Cardiac muscle cell (in vitro differentiated cells and primary cell): Measurements from ENCODE around the gene SORD. TPM values are rescaled to one million over a fixed set of nuclear protein-coding genes. Genes with fewer than 3 reads are reported as not detected.
"Not testable (repeated sequence)": the region's sequence is repeated elsewhere in the genome, so short reads cannot be mapped to it uniquely, and the experiment has no call there.

Experiments used
- DNase-seq, 2 donors: peaks; one replicate each; pipeline versions ENCODE4 v3.0.0 to v3.0.0-alpha.2; 2010 to 2017; ENCODE audit warnings: low read depth in 1 of 2, low spot score in 1 of 2
- H3K27ac ChIP-seq: fragments of 200-600 bp; sonication (generic); 2 replicates; pipeline ENCODE4 v1.5.1; 2016
- H3K27me3 ChIP-seq: fragments of 200-600 bp; sonication (generic); 2 replicates; pipeline ENCODE4 v1.6.0; 2016; ENCODE audit warnings: control low read depth
- H3K36me3 ChIP-seq: fragments of 200-600 bp; sonication (generic); 2 replicates; pipeline ENCODE4 v1.5.1; 2016; ENCODE audit warnings: control low read depth
- H3K4me1 ChIP-seq: fragments of 200-600 bp; sonication (generic); 2 replicates; pipeline ENCODE4 v1.8.1; 2017; ENCODE audit warnings: low read depth, mild to moderate bottlenecking, mixed run types
- H3K4me3 ChIP-seq: fragments of 200-600 bp; sonication (generic); 2 replicates; pipeline ENCODE4 v1.5.1; 2016; ENCODE audit warnings: mild to moderate bottlenecking
- H3K9me3 ChIP-seq: fragments of 200-600 bp; sonication (generic); 2 replicates; pipeline ENCODE4 v1.5.1; 2017; ENCODE audit warnings: low read depth, mild to moderate bottlenecking, control low read depth
- polyA plus RNA-seq: library from polyadenylated mRNA; unstranded; fragments of >200 nt; fragmentation: Nextera tagmentation; extraction: Ambion mirVana; gene quantifications from 2 replicates; pipeline ENCODE4 v1.2.1, GENCODE V29; 2016
- total RNA-seq: library from RNA; depleted of rRNA; stranded (reverse); fragments of >200 nt; gene quantifications from 2 replicates; pipeline ENCODE4 v1.2.3, GENCODE V29; 2016
- TF ChIP-seq, protein P1 (sequence below): IDR thresholded peaks from 2 replicates; pipeline ENCODE4 v1.5.1; 2012; ENCODE audit warnings: low read depth, mild to moderate bottlenecking, low read length

The SORD gene
- total and polyA plus RNA-seq, 2 experiments from 2014 or later = 58.3 to 67.2 TPM

- Histone ChIP-seq H3K4me1 (no peaks in the 10 kb centered on the region), H3K9me3 (no peaks in the 10 kb centered on the region), H3K27me3 (peaks cover 44% of the 10 kb centered on the region), H3K36me3 (no peaks in the 10 kb centered on the region), H3K27ac (no peak overlapping the region), H3K4me3 (no peak overlapping the region)
- DNase-seq = no peak
- TF ChIP-seq, protein P1, sequence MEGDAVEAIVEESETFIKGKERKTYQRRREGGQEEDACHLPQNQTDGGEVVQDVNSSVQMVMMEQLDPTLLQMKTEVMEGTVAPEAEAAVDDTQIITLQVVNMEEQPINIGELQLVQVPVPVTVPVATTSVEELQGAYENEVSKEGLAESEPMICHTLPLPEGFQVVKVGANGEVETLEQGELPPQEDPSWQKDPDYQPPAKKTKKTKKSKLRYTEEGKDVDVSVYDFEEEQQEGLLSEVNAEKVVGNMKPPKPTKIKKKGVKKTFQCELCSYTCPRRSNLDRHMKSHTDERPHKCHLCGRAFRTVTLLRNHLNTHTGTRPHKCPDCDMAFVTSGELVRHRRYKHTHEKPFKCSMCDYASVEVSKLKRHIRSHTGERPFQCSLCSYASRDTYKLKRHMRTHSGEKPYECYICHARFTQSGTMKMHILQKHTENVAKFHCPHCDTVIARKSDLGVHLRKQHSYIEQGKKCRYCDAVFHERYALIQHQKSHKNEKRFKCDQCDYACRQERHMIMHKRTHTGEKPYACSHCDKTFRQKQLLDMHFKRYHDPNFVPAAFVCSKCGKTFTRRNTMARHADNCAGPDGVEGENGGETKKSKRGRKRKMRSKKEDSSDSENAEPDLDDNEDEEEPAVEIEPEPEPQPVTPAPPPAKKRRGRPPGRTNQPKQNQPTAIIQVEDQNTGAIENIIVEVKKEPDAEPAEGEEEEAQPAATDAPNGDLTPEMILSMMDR = no peak
Measured at GRCh38 chr15:45100884-45101625, 78.1 kb downstream of the SORD start.

- DNase-seq = no peak
- peaks cover 51% of the 10 kb centered on the region for H3K27me3 ChIP-seq
- no peaks in the 10 kb centered on the region for H3K9me3 ChIP-seq
- TF ChIP-seq, protein P1 = no peak
- no peak overlapping the region for H3K4me3 ChIP-seq
- no peaks in the 10 kb centered on the region for H3K4me1 ChIP-seq
- H3K36me3 ChIP-seq = no peaks in the 10 kb centered on the region
- no peak overlapping the region for H3K27ac ChIP-seq
Measured at GRCh38 chr15:45101749-45102148, 78.8 kb downstream of the SORD start.

- DNase-seq = no peak
- Histone ChIP-seq H3K4me3 (no peak overlapping the region), H3K27ac (no peak overlapping the region), H3K9me3 (no peaks in the 10 kb centered on the region), H3K4me1 (no peaks in the 10 kb centered on the region), H3K27me3 (peaks cover 53% of the 10 kb centered on the region), H3K36me3 (no peaks in the 10 kb centered on the region)
- TF ChIP-seq, protein P1 = no peak
Measured at GRCh38 chr15:45102226-45102625, 79.2 kb downstream of the SORD start.

- H3K27me3 ChIP-seq = peaks cover 64% of the 10 kb centered on the region
- H3K36me3 ChIP-seq = not testable (repeated sequence)
Measured at GRCh38 chr15:45104170-45104569, 81.2 kb downstream of the SORD start.

GRCh38 chr15:45105586-45105985, 82.6 kb downstream of the SORD start:
- H3K36me3 ChIP-seq = no peaks in the 10 kb centered on the region
- TF ChIP-seq, protein P1 = no peak
- H3K27ac ChIP-seq = no peak overlapping the region
- DNase-seq = no peak
- H3K4me3 ChIP-seq = no peak overlapping the region
- H3K27me3 ChIP-seq = peaks cover 73% of the 10 kb centered on the region
- no peaks in the 10 kb centered on the region for H3K4me1 ChIP-seq
- no peaks in the 10 kb centered on the region for H3K9me3 ChIP-seq

More at GRCh38 chr15:45104170-45104569, 81.2 kb downstream of the SORD start:
- not testable (repeated sequence) for H3K4me3 ChIP-seq, H3K27ac ChIP-seq, H3K4me1 ChIP-seq, DNase-seq, H3K9me3 ChIP-seq

GRCh38 chr15:45106002-45106790, 83.2 kb downstream of the SORD start:
- Histone ChIP-seq H3K4me3 (no peak overlapping the region), H3K27ac (no peak overlapping the region), H3K36me3 (no peaks in the 10 kb centered on the region), H3K4me1 (no peaks in the 10 kb centered on the region), H3K27me3 (peaks cover 77% of the 10 kb centered on the region), H3K9me3 (no peaks in the 10 kb centered on the region)
- no peak for DNase-seq
- TF ChIP-seq, protein P1 = no peak
